ENCODE measurements around the gene HTRA3.

The HTRA3 gene

GRCh38 chr4:8296491-8296890 is 26.9 kb downstream of the HTRA3 start:
- no peak for ATAC-seq
- TF ChIP-seq ZNF8 (CRISPR knock-in tag; IDR thresholded peaks at IDR 0.05) (no peak), PATZ1 (CRISPR knock-in tag; IDR thresholded peaks at IDR 0.05; ENCODE audit: borderline replicate concordance) (no peak), SNAI2 (CRISPR knock-in tag; IDR thresholded peaks at IDR 0.05) (no peak)

DNA sequence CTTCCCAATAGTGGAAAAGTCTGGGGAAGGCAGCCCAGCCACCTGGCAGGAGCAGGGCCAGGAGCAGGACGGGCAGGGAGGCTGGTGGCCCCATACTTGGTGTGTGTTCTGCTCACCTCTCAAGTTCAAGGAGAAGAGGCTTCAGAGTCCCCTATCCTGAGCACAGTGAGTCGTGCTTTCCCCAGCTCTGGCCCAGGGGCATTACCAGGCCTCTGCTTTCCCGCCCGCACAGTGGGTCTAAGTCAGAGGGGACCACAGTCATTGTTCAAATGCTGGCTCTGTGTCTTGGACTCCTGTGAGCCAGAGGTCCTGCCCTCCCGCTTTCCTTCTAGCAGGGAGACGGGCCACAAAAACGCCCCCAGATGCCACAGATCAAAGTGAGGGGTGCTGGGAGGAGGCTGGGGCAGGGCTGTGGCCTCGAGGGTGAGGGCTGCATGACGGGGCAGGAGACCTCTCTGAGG is 27.6 kb downstream of the HTRA3 start:
- TF ChIP-seq ISL1 (CRISPR knock-in tag; IDR thresholded peaks at IDR 0.05) (no peak), SNAI2 (CRISPR knock-in tag; IDR thresholded peaks at IDR 0.05) (no peak), ZFP30 (CRISPR knock-in tag; IDR thresholded peaks at IDR 0.05) (no peak), CREB5 (CRISPR knock-in tag; IDR thresholded peaks at IDR 0.05; ENCODE audit: low read depth) (no peak), PATZ1 (CRISPR knock-in tag; IDR thresholded peaks at IDR 0.05; ENCODE audit: borderline replicate concordance) (no peak), ZNF70 (CRISPR knock-in tag; IDR thresholded peaks at IDR 0.05) (no peak), BACH2 (CRISPR knock-in tag; IDR thresholded peaks at IDR 0.05; ENCODE audit: borderline replicate concordance) (no peak), TCF4 (CRISPR knock-in tag; IDR thresholded peaks at IDR 0.05; ENCODE audit: borderline replicate concordance) (no peak), GLIS3 (CRISPR knock-in tag; IDR thresholded peaks at IDR 0.05) (no peak)
- TF ChIP-seq, protein P1, sequence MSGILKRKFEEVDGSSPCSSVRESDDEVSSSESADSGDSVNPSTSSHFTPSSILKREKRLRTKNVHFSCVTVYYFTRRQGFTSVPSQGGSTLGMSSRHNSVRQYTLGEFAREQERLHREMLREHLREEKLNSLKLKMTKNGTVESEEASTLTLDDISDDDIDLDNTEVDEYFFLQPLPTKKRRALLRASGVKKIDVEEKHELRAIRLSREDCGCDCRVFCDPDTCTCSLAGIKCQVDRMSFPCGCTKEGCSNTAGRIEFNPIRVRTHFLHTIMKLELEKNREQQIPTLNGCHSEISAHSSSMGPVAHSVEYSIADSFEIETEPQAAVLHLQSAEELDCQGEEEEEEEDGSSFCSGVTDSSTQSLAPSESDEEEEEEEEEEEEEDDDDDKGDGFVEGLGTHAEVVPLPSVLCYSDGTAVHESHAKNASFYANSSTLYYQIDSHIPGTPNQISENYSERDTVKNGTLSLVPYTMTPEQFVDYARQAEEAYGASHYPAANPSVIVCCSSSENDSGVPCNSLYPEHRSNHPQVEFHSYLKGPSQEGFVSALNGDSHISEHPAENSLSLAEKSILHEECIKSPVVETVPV (CRISPR knock-in tag; IDR thresholded peaks at IDR 0.05): no peak
- TF ChIP-seq, protein P2, sequence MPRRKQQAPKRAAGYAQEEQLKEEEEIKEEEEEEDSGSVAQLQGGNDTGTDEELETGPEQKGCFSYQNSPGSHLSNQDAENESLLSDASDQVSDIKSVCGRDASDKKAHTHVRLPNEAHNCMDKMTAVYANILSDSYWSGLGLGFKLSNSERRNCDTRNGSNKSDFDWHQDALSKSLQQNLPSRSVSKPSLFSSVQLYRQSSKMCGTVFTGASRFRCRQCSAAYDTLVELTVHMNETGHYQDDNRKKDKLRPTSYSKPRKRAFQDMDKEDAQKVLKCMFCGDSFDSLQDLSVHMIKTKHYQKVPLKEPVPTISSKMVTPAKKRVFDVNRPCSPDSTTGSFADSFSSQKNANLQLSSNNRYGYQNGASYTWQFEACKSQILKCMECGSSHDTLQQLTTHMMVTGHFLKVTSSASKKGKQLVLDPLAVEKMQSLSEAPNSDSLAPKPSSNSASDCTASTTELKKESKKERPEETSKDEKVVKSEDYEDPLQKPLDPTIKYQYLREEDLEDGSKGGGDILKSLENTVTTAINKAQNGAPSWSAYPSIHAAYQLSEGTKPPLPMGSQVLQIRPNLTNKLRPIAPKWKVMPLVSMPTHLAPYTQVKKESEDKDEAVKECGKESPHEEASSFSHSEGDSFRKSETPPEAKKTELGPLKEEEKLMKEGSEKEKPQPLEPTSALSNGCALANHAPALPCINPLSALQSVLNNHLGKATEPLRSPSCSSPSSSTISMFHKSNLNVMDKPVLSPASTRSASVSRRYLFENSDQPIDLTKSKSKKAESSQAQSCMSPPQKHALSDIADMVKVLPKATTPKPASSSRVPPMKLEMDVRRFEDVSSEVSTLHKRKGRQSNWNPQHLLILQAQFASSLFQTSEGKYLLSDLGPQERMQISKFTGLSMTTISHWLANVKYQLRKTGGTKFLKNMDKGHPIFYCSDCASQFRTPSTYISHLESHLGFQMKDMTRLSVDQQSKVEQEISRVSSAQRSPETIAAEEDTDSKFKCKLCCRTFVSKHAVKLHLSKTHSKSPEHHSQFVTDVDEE (CRISPR knock-in tag; IDR thresholded peaks at IDR 0.05): no peak
- no peak for ATAC-seq

DNA sequence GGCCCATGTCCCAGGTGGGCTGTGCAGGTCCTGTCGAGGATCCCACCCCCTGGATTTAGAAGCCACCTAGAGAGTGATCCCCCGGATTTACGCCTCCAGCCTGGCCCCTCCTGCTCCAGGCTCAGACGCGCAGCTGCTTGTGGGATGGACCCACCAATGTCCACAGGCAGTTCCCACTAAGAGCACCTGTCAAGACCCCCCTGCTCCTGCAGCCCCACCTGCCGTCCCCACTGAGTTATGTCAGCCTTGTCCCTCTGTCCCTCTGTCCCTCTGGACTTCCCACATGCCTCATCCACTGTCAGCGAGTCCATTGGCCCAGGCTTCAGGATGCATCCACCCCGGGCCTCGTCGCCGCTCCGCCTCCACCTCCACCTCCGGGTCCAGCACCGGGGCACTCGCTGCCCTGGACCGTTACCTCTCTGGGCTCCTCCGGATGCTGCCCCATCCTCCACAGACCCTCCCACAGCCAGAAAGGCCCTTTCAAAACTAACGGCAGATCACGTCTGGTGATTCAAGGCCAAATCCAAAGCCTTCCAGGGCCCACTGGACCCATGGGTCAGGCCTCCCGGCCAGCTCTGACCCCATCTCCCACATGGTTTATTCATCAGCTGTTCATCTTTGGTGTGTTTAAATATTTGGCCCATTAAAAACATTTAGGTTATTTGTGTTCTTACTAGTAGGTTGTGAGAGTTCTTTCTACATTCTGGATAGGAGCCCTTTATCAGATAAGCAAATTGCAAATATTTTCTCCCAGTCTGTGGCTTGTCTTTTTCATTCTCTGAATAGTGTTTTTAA is 28.3 kb downstream of the HTRA3 start:
- ATAC-seq: no peak
- TF ChIP-seq PPARA (CRISPR knock-in tag; IDR thresholded peaks at IDR 0.05; ENCODE audit: borderline replicate concordance): no peak
- TF ChIP-seq GLIS3 (CRISPR knock-in tag; IDR thresholded peaks at IDR 0.05): no peak
- no peak for TF ChIP-seq SNAI2 (CRISPR knock-in tag; IDR thresholded peaks at IDR 0.05)
- TF ChIP-seq BACH2 (CRISPR knock-in tag; IDR thresholded peaks at IDR 0.05; ENCODE audit: borderline replicate concordance): no peak
- no peak for TF ChIP-seq ZFP3 (CRISPR knock-in tag; IDR thresholded peaks at IDR 0.05)
- TF ChIP-seq, protein P1 (CRISPR knock-in tag; IDR thresholded peaks at IDR 0.05): no peak
- TF ChIP-seq TCF4 (CRISPR knock-in tag; IDR thresholded peaks at IDR 0.05; ENCODE audit: borderline replicate concordance): no peak
- TF ChIP-seq ARNTL (CRISPR knock-in tag; IDR thresholded peaks at IDR 0.05; ENCODE audit: borderline replicate concordance, low read depth): no peak
- TF ChIP-seq, protein P2 (CRISPR knock-in tag; IDR thresholded peaks at IDR 0.05): no peak
- TF ChIP-seq, protein P3, sequence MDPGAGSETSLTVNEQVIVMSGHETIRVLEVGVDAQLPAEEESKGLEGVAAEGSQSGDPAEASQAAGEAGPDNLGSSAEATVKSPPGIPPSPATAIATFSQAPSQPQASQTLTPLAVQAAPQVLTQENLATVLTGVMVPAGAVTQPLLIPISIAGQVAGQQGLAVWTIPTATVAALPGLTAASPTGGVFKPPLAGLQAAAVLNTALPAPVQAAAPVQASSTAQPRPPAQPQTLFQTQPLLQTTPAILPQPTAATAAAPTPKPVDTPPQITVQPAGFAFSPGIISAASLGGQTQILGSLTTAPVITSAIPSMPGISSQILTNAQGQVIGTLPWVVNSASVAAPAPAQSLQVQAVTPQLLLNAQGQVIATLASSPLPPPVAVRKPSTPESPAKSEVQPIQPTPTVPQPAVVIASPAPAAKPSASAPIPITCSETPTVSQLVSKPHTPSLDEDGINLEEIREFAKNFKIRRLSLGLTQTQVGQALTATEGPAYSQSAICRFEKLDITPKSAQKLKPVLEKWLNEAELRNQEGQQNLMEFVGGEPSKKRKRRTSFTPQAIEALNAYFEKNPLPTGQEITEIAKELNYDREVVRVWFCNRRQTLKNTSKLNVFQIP (CRISPR knock-in tag; IDR thresholded peaks at IDR 0.05; ENCODE audit: borderline replicate concordance, low read depth): no peak
- no peak for TF ChIP-seq OSR1 (CRISPR knock-in tag; IDR thresholded peaks at IDR 0.05)
- no peak for TF ChIP-seq ISL1 (CRISPR knock-in tag; IDR thresholded peaks at IDR 0.05)
- TF ChIP-seq ZC3H10 (CRISPR knock-in tag; IDR thresholded peaks at IDR 0.05): no peak
- TF ChIP-seq RARB (CRISPR knock-in tag; IDR thresholded peaks at IDR 0.05): no peak
- TF ChIP-seq TOX (CRISPR knock-in tag; IDR thresholded peaks at IDR 0.05; ENCODE audit: borderline replicate concordance): no peak

Data from SK-N-SH treated with all-trans-retinoic acid at 6 μM for 48 hours (cell line).